CD4-positive, alpha-beta T cell (primary cell): ENCODE results near the gene OR2F1. TPM values are rescaled to one million over a fixed set of nuclear protein-coding genes. Genes with fewer than 3 reads are reported as not detected.

Experiments used
- ATAC-seq: fragments of 200-7000 bp; cut with Tn5 transposase; one replicate; pipeline ENCODE4 v1.10.0; 2022; ENCODE audit warnings: mild to moderate bottlenecking; ENCODE audit not compliant: poor library complexity
- CTCF ChIA-PET: fragments of 350-600 bp; sonication (Branson Sonifier 250); formaldehyde crosslinking; loops from one replicate; lab custom pipeline; 2021; ENCODE audit warnings: antibody characterized with exemption, inconsistent platforms; lab: Charles Lee
- POLR2A ChIA-PET: fragments of 350-600 bp; sonication (Branson Sonifier 250); formaldehyde crosslinking; loops from one replicate; lab custom pipeline; 2021; ENCODE audit warnings: antibody characterized with exemption, inconsistent platforms; lab: Charles Lee
- DNase-seq, 14 experiments: peaks; one replicate each; pipeline ENCODE4 v3.0.0-alpha.2; 2013 to 2020; ENCODE audit warnings: mixed read lengths in 2 of 14
- H3K27ac ChIP-seq, 2 donors: one replicate each; pipeline versions ENCODE4 v1.5.1 to v1.7.0; 2013; ENCODE audit warnings: low read length in 2 of 2, low read depth in 1 of 2, mild to moderate bottlenecking in 1 of 2
- H3K27me3 ChIP-seq, 2 experiments: 1 replicate in 1 of 2; 2 replicates in 1 of 2; pipeline versions ENCODE4 v1.6.1 to v1.7.0; 2013; ENCODE audit warnings: low read length in 2 of 2, control low read depth in 1 of 2, mild to moderate bottlenecking in 1 of 2, moderate library complexity in 1 of 2; ENCODE audit not compliant: insufficient read depth in 2 of 2, control insufficient read depth in 1 of 2
- H3K36me3 ChIP-seq: one replicate; pipeline ENCODE4 v1.6.1; 2013; ENCODE audit warnings: low read length, control low read depth; ENCODE audit not compliant: insufficient read depth
- H3K4me1 ChIP-seq: one replicate; pipeline ENCODE4 v1.6.1; 2013; ENCODE audit warnings: low read length, control low read depth; ENCODE audit not compliant: insufficient read depth
- H3K4me3 ChIP-seq: one replicate; pipeline ENCODE4 v1.5.1; 2013; ENCODE audit warnings: mild to moderate bottlenecking, low read length, moderate library complexity
- H3K9me3 ChIP-seq, 2 experiments: 1 replicate in 1 of 2; 2 replicates in 1 of 2; pipeline versions ENCODE4 v1.6.1 to v1.7.0; 2013; ENCODE audit warnings: low read length in 2 of 2, mild to moderate bottlenecking in 2 of 2, control low read depth in 1 of 2, moderate library complexity in 1 of 2; ENCODE audit not compliant: control insufficient read depth in 1 of 2, insufficient read depth in 1 of 2
- H3K27ac Mint-ChIP-seq: one replicate; pipeline ENCODE4 v1.8.0; 2020; ENCODE audit warnings: mixed read lengths
- H3K27me3 Mint-ChIP-seq: one replicate; pipeline ENCODE4 v1.8.0; 2021; ENCODE audit warnings: mixed read lengths
- H3K36me3 Mint-ChIP-seq: one replicate; pipeline ENCODE4 v1.8.0; 2021; ENCODE audit warnings: low read depth, mixed read lengths
- H3K4me1 Mint-ChIP-seq: one replicate; pipeline ENCODE4 v1.8.0; 2021; ENCODE audit warnings: low read depth, mixed read lengths
- H3K4me3 Mint-ChIP-seq: one replicate; pipeline ENCODE4 v1.8.0; 2020; ENCODE audit warnings: mild to moderate bottlenecking, mixed read lengths
- H3K9me3 Mint-ChIP-seq: one replicate; pipeline ENCODE4 v1.8.0; 2020; ENCODE audit warnings: mixed read lengths
- intact Hi-C, 2 experiments: fragments of 100-400 bp; cut with DNase I in 1 of 2; cut with micrococcal nuclease in 1 of 2; formaldehyde crosslinking; loops; one replicate each; pipeline versions ENCODE4 v1.15.1 to v1.9.0; 2023 to 2025; cut with DNase I, micrococcal nuclease
- total RNA-seq, 174 experiments: library from RNA in 2 of 174; stranded (reverse) in 2 of 174; gene quantifications; one replicate each; pipeline ENCODE4 v1.2.3 and lab custom pipeline; 2021 to 2026
- TF ChIP-seq, protein P1 (sequence below): fragments of 200-600 bp; IDR thresholded peaks from one replicate; pipeline ENCODE4 v1.8.0; 2022; ENCODE audit warnings: antibody characterized with exemption, mild to moderate bottlenecking

OR2F1 gene
- total RNA-seq, 2 experiments from 2014 or later: not detected

DNA sequence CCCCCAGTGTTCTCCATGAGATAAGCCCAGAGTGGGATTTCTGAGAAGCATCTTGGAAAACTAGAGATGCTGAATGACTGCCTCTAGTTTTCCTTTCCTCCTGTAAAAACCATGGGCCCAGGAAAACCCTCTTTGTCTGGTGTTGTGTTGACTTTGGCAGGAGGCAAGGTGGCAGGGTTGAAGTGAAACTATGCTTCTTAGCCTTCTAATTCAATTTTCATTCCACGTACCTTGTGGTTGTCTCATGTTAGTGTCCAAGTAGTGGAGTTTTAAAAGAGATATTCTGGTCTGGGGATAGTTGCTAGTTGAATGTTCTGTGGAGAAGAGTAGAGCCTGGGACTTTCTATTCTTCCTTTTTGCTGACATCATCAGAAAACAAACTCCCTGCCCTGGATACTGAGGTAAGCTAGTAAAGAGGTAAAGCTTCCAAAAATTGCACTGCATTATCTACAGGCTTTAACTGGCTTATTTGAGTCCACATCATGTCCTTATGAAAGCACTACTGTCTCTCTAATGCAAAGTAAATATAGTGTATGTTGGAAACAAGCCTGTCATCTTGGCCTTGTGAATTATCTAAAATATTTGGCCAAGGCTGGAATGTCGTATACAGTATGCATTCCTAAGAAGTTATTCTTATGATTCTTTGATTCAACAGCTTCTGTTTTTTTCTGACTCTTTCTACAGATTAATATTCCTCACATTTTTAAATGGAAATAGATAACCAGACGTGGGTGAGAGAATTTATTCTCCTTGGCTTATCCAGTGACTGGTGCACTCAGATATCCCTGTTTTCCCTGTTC is 19.9 kb upstream of the OR2F1 start, which contains the start of gene OR2F2:
TSS of gene OR2F2 (plus strand) at position 708 of the 800 bp plus-strand sequence. CDS start at position 708, 0 bp downstream.
- no peak for ATAC-seq
- H3K27me3 Mint-ChIP-seq: no peaks in the 10 kb centered on the region

DNA sequence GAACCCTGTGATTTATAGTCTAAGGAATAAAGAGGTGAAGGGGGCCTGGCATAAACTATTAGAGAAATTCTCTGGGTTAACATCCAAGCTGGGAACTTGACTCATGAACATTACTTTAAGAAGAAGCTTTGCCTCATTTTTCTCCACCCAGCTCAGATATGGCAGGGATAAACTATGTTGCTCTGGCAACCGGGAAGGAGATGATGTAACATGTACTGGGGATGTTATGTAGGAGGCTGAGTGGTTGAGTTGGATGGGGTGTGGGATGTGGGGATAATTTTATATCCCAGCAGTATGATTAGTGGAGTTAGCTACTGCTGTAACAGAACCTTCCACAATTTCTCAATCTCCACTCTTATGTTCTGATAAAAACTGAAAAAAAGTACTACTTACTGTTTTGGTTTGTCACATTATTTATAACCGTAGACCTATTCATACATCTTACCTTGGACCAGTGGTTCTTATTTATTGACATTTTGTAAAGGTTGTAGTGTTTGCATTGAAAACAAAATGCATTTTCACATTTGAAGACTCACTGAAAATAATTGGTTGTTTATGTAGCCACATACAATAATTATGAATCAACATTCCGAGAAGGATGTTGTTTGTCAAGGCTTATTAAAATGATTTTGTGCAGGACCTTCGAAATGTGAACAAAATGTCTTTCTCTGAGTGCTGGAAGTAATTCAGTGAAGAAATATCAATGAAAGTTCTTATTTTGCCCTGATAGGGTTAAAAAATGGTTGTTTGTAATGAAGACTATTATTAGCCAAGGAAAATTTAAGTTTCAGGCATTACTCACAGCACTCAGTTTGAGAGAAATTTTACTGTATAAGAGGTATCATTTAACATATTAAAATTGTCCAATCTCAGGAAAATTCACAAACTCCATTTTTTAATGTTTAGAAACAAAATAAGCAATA is 18.3 kb upstream of the OR2F1 start:
- Histone ChIP-seq H3K4me1 (no peaks in the 10 kb centered on the region), H3K27me3 (peaks cover 0 to 8% of the 10 kb centered on the region in 2 experiments), H3K4me3 (no peak overlapping the region), H3K36me3 (no peaks in the 10 kb centered on the region), H3K9me3 (peaks cover 5 to 6% of the 10 kb centered on the region in 2 experiments), H3K27ac (no peak overlapping the region)
- H3K27ac Mint-ChIP-seq: no peak overlapping the region
- H3K9me3 Mint-ChIP-seq: no peaks in the 10 kb centered on the region
- H3K4me3 Mint-ChIP-seq: no peak overlapping the region
- intact Hi-C loops: no loop called here
- no peaks in the 10 kb centered on the region for H3K27me3 Mint-ChIP-seq
- ChIA-PET POLR2A (no interaction called here), CTCF (no interaction called here)
- DNase-seq (no peak), ATAC-seq (no peak)
- TF ChIP-seq, protein P1, sequence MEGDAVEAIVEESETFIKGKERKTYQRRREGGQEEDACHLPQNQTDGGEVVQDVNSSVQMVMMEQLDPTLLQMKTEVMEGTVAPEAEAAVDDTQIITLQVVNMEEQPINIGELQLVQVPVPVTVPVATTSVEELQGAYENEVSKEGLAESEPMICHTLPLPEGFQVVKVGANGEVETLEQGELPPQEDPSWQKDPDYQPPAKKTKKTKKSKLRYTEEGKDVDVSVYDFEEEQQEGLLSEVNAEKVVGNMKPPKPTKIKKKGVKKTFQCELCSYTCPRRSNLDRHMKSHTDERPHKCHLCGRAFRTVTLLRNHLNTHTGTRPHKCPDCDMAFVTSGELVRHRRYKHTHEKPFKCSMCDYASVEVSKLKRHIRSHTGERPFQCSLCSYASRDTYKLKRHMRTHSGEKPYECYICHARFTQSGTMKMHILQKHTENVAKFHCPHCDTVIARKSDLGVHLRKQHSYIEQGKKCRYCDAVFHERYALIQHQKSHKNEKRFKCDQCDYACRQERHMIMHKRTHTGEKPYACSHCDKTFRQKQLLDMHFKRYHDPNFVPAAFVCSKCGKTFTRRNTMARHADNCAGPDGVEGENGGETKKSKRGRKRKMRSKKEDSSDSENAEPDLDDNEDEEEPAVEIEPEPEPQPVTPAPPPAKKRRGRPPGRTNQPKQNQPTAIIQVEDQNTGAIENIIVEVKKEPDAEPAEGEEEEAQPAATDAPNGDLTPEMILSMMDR: no peak
- H3K4me1 Mint-ChIP-seq: no peaks in the 10 kb centered on the region
- no peaks in the 10 kb centered on the region for H3K36me3 Mint-ChIP-seq

More for the DNA sequence above, 19.9 kb upstream of the OR2F1 start, which contains the start of gene OR2F2:
- Histone ChIP-seq H3K36me3 (no peaks in the 10 kb centered on the region), H3K9me3 (peaks cover 5 to 6% of the 10 kb centered on the region in 2 experiments), H3K4me1 (no peaks in the 10 kb centered on the region), H3K27me3 (peaks cover 0 to 8% of the 10 kb centered on the region in 2 experiments), H3K4me3 (no peak within 1 kb of the TSS), H3K27ac (no peak within 1 kb of the TSS)
- ChIA-PET CTCF (no interaction called here), POLR2A (no interaction called here)
- Mint-ChIP-seq H3K4me3 (no peak within 1 kb of the TSS), H3K36me3 (no peaks in the 10 kb centered on the region), H3K27ac (no peak within 1 kb of the TSS), H3K9me3 (no peaks in the 10 kb centered on the region), H3K4me1 (no peaks in the 10 kb centered on the region)
- TF ChIP-seq, protein P1: no peak
- DNase-seq: no peak
- intact Hi-C loops: no loop called here

DNA sequence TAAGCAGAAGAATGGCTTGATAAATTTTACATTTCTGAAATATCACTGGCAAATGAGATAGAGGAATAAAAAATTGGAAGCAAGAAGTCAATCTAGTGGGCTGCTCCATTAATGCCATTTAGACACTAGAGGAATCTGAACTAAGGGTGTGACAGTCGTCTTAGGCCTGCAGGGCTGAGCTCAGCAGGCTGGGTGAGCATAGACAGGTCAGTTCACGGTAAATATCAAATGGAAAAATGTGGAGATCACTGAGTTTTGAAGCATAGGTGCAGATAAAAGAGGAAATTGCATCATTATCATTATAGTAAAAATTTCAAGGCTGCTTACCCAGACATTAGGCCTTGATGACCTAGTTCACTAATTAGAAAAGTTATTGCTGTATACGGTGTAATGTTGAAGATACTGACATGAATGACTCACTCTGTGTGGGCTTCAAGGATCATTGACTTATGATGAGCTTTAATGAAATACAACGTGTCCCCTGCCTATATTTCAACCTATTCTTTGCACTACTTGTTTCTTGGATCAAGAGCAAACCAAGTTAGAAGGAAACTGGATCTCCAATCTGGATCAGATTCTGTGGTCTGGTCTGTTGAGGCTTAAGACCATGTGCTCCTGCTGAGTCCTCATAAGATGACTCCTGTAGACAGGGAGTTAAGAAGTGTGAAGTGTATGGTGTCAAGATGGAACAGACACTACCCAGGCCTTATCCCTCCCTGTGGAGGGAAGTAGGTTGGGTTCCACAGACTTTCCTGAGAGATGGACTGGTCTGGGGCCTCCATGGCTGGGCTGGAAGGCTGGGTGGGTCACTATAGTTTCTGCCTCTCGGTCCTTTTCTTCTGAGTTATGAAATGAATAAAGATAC is 16.0 kb upstream of the OR2F1 start:
- H3K9me3 Mint-ChIP-seq: no peaks in the 10 kb centered on the region
- H3K27me3 Mint-ChIP-seq: peaks cover 16% of the 10 kb centered on the region
- CTCF ChIA-PET: no interaction called here

More for the DNA sequence above, 16.0 kb upstream of the OR2F1 start:
- intact Hi-C loops: no loop called here
- Histone ChIP-seq H3K27ac (no peak overlapping the region), H3K9me3 (peaks cover 1 to 4% of the 10 kb centered on the region in 2 experiments), H3K4me1 (no peaks in the 10 kb centered on the region), H3K36me3 (no peaks in the 10 kb centered on the region), H3K27me3 (peaks cover 0 to 8% of the 10 kb centered on the region in 2 experiments), H3K4me3 (no peak overlapping the region)
- POLR2A ChIA-PET: no interaction called here
- Mint-ChIP-seq H3K36me3 (no peaks in the 10 kb centered on the region), H3K4me3 (no peak overlapping the region), H3K4me1 (no peaks in the 10 kb centered on the region), H3K27ac (no peak overlapping the region)
- DNase-seq (no peak), ATAC-seq (no peak)
- TF ChIP-seq, protein P1: no peak
